Right ventricle myocardium superior (tissue), 1 donor: ENCODE measurements around the gene MCTP2. TPM values are rescaled to one million over a fixed set of nuclear protein-coding genes. Genes with fewer than 3 reads are reported as not detected.

Experiments
- ATAC-seq: fragments of 200-7000 bp; cut with Tn5 transposase; one replicate; pipeline ENCODE4 v1.9.1; 2020; ENCODE audit warnings: mild to moderate bottlenecking; ENCODE audit not compliant: poor library complexity
- DNase-seq: peaks from one replicate; pipeline ENCODE4 v3.0.0-alpha.2; 2020
- intact Hi-C: fragments of 100-400 bp; cut with DNase I; formaldehyde crosslinking; loops from one replicate; pipeline ENCODE4 v1.11.2; 2022
- total RNA-seq: library from RNA; stranded (reverse); fragmentation: NEBNext Ultra II Directional; extraction: Animal tissue kit (Norgen Biotek cat#: 25700); gene quantifications from one replicate; pipeline ENCODE4 v1.2.1, GENCODE V29; 2021
- donor health status: DM: no; HTN: yes; CAD: no; lungs with severe emphysema.

MCTP2 gene
- total RNA-seq, 1 donor from 2014 or later: 1.2 TPM

DNA sequence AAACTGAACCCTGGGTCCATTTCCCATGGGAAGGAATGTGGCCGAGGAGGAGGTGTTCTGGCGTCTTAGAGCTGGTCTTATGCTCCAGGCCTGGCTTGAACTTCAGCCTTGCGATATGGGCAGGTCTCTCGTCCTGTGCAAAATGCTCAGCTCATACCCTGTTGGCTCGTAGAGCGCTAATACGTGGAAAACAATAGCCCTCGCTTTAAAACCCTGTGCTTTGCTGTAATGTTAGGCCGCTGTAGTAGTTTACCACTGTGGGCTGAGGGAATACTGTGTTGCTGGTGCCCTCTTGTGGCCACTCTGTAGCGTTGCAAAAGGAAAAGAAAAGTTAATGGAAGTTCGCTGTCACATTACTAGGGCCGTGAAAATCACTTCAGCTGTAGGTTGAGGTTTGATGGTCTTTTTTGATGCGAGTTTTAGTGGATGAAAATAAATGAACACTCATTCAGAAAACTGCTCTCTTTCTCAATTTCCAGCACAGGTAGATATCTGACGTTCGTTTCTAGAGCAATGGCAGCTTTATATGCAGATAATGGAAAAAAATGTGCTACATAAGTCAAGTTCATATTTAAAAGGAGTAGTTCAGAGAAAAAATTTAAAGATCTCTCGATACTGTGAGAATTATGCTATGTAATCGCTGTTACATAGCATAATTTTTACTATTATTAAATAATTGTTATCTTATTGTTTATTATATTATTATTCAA is 92.9 kb downstream of the MCTP2 start:
- intact Hi-C loops: loop anchor here (2.0 kb wide), 1 partner anchor 157 kb away; no protein-coding TSS in a partner anchor
- DNase-seq (no peak), ATAC-seq (peak; percentile 94)

DNA sequence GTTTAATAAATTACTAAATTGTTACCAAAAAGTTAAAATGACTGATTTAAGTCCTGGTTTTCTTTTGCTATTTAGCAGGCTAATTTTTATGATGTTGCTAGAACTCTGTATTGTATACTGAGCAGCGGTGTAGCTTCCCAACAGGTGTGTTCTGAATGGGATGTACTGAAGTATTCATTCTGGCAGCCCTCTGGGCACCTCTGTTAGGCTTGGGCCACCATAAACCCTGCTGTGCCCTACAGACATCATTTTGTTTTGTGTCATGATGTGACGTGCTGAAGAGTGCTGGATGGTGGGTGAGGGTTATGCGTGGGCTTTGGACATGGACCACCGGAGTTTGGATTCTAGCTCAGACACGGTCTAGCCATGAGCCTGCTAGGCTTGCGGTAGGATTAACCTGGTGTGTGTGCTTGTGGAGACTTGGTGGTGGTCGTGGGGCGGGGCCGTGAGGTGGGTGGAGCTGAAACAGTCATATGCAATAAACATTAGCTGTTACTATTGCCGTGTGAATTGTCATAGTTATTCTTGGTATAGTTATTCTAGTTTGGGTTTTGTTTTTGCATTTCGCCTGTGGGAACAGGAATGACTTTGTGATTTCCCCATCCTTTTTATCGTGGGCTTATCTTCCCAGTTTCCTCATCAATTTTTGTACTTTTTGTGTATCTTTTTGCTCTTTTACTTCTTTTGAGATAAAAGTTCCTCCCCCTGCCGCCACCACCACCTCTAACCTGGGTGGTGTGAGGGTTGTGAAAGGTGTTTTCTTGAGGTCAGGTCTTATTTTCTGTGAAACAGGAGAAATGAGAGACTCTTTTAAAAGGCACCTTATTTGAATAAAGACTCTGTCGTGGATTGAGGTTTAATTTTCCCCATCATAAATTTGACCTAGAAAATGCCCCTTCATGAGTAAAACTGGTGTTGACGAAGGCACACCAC is 93.7 kb downstream of the MCTP2 start:
- no peak for DNase-seq
- intact Hi-C loops: loop anchor here (2.0 kb wide), 1 partner anchor 158 kb away; no protein-coding TSS in a partner anchor
- ATAC-seq: peak; percentile 13

DNA sequence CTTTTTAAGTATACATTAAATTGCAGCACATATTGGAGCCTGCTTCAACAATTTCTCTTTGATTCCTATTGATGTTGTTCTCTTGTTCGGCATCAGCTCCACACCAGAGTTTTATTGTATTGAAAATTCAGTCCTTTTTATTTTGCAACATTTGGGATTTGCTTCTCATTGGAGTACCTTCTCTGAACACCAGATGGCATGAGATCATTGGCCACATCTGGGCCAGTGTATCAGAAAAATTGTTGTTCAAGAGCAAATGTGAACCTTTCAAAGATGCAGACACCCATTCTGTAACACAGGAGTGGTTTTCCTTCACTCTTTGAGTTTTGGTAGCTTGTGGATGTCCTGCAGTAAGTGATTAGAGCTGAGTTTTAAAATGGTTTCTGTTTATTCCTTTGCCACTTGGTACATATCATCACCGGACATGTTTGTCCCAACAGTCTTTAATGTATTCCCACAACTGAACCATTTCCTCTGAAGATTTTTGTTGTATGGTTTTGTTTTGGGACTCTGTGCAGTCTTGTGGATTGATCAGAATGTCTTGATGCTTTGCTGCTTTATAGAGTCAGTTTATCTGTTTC is 96.1 kb downstream of the MCTP2 start:
- DNase-seq (no peak), ATAC-seq (no peak)
- intact Hi-C loops: no loop called here

DNA sequence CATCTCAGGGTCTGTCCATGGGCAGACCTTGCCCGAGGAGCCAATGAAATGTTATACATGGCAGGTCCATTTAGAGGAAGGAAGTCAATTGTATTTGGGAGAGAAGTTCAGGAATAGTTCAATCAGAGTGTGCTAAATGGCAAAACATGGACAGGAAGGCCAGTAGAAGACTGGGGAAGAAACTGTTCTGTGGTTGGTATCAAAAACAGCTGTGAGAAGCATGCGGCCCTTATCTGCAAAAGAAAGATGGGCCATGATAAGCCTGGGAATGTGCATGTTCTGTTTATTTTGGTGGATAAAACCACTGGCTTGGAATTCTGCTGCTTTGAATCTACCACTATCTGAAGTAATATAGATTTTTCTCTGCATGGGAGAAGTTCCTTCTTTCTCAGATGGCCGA is 100.4 kb downstream of the MCTP2 start:
- ATAC-seq: no peak

DNA sequence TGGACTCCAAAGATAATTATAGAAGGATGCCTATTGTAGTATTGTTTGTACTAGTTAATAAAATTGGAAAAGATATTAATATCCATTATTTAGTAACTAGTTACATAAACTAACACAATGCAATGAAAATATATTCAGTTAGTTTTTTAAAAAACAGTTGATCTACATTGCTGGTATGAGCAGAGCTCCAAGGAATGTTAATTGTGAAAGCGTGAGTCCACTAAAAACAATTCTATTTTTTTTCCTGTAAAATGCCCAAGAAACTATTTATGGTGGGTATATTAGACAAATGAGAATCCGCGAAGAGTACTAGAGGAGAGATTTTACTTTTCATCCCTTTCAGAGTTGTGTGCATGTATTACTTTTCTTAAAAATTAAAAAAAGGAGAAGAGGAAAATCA is 104.3 kb downstream of the MCTP2 start:
- intact Hi-C loops: no loop called here
- no peak for DNase-seq

More for the DNA sequence above, 100.4 kb downstream of the MCTP2 start:
- no peak for DNase-seq
- intact Hi-C loops: no loop called here

DNA sequence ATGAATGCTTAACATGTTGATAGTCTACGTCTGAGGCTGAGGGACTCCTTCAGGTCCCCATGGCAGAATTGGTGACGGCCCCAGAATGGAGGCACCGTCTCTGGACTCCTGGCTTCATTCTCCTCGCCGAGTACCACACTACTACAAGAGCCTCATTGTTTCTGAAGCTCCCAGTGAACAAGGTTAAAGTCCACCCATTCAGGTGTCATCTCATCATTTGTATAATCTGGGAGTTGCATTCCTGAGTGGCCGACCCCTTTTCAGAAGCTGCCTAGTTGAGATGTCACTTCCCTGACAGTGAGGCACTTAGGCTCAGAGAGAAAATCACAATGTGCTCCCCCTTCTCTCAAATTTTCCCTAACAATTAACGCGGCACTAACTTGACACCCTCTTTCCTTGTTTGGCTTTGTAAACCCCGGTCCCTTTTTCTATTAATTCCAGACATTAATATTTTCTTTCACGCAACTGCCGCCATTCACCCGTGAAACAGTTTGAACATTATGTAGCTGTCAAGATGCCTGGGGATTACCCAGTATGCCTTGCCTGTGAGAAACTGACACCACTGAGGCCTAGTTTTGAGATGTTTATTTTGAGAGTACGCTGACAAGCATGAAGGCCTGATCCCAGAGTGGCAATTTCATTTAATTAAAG is 105.6 kb downstream of the MCTP2 start:
- intact Hi-C loops: no loop called here
- DNase-seq: no peak
- no peak for ATAC-seq

More for the DNA sequence above, 104.3 kb downstream of the MCTP2 start:
- no peak for ATAC-seq

DNA sequence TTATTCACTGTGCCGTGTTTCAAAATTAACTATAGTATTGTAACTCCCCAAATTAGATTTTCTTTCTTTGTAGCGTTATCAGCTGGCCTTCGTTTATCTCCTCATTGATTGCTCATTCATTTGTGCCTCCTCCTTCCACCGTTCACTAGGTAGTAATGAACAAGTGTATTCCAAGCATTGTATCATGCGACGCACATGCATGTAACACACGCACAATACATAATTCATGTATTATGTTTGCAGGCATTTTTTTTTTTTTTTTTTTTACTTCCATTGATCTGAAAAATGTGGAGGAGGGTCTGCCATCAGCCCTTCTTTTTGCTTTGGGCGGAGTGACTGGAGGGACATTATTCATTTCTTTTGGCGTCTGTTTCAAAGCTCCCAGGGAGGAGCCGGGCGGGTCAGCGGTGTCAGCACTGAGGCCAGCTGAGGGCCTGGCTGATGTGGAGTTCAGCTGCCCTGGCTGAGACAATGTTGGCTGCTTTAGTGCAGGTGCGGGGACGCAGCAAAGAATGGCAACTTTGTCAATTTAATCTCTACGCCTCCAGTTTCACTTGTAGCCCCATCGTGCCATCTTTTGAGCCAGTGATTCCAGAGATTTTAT is 107.0 kb downstream of the MCTP2 start:
- intact Hi-C loops: no loop called here
- ATAC-seq (no peak), DNase-seq (no peak)

DNA sequence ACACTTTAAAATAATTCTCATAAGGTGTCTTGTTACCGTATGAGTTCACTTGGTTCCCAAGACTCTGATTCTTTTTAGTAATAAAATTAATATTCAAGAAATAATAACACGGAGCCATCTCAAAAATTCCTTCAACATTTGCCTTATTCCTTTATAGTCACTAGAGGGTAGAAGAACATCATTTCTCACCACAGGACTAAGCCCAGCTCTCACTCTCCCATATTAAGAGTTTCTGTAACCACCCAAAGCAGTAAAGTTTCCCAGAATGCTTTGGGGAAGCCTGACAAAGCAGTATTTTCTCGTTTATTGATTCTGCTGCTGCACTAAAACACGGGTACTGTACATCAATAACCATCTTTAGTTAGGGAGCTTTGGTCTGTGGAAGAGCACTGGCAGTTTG is 114.9 kb downstream of the MCTP2 start:
- intact Hi-C loops: no loop called here
- ATAC-seq (no peak), DNase-seq (no peak)

DNA sequence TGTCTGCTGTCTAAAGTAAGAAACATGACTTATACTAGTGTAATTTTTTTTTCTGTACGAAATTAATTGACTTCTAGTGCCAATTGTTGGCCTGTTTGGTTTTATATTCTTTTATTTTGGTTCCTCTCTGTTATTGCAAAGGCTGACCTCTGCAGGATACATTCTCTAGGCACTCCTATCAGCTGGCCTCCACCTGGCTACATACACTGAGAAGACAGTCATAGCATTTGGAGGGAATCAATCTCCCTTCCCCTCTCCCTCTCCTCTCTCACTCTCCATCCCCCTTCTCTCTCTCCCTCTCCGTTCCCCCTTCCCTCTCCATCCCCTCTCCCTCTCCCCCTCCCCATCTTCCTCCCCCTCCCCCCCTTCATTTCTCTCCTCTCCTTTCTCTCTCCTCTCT is 116.7 kb downstream of the MCTP2 start:
- no peak for DNase-seq
- intact Hi-C loops: no loop called here
- ATAC-seq: no peak

DNA sequence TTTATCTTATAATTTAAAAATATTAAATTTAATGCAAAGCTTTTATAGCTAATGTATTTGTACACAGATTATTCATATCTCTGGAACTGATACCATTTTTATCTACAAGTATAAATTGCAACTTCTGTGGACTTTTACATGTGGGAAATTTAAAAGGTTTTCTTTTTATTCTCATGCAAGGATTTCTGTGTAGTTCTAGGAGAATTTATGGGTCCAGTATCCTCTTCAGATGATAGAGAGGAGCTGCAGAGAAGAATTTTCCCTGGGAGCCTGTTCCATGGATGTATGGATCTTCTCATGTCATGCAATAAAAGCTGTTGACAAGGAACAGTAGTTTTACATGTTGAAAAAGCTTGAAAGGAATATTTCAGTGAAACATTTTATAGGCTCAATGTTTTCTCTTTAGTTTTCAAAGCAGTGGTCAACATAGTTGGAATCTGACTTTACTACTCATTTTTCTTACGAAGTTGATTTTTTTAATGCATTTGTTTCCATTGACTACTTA is 119.7 kb downstream of the MCTP2 start:
- intact Hi-C loops: no loop called here
- DNase-seq: no peak
- no peak for ATAC-seq

DNA sequence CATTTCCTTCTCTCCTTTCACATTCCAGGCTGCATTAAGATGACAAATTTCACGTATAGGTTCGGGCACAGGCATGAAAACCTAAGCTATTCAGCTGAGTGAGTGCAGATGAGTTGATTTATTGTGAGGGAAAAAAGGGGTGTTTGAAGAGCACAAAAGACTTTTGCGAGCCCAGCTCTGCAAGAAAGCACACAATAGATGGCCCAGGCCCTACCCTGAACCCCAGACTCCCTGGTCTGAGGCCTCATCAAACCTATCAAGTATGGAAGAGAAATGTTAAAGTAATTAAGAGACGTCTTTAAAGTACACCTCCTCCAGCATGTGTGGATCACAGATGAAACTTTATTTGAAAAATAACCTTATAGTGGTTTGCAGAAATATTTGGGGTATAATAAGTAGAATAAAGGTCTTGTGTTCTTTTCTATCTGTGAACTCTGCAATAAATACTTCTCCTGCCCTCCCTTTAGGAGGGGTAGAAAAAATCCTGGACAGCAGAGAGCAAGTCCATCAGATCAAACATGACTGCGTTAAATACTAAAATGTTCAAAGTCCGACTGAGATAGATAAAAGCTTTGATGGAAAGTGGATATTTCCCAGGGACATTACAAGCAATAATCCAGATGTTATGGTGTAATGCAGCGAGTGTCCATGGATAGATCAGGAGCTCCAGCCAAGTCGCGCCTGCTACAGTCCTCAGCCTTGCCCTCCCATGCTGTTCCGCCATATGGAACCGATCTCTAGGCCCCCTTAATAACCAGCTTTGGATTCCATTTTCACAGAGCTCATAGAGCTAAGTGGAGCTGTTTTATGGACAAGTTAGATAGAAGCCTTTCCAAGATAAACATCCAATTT is 121.5 kb downstream of the MCTP2 start:
- intact Hi-C loops: no loop called here
- no peak for ATAC-seq
- no peak for DNase-seq

DNA sequence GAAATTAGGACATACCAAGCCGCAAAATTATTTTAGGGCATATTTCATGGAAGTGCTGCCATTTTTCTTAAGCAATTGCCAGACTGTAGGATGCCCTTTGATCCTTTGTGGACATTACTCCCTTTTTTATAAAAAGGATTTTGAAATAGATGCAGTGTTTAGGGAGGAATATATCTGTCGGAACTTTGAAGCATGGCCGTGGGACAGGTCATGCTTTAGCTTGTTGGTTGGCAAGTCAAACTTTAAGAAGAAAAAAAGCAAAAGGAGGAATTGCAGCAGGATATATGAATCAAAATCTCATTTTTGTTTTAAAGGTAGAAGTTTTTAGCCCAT is 122.1 kb downstream of the MCTP2 start:
- intact Hi-C loops: no loop called here
- ATAC-seq (no peak), DNase-seq (no peak)

DNA sequence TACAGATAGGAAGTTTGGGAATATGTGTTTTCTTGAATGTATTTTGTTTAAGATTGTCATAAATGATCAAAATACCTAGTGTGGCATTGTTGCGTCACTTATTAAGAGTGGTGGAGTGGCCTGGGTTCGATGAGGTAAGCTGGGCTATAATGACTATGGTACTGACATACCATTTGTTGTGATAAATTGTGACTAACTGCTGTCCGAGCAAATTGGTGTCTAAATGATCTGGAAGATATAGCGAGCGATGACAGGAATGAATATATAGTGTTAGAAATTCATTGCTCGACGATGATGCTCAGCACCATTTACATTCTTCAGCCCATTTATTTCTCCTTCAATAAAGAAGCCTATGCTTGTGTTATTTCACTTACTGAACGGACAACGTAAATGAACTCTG is 123.3 kb downstream of the MCTP2 start:
- intact Hi-C loops: no loop called here
- ATAC-seq: no peak

DNA sequence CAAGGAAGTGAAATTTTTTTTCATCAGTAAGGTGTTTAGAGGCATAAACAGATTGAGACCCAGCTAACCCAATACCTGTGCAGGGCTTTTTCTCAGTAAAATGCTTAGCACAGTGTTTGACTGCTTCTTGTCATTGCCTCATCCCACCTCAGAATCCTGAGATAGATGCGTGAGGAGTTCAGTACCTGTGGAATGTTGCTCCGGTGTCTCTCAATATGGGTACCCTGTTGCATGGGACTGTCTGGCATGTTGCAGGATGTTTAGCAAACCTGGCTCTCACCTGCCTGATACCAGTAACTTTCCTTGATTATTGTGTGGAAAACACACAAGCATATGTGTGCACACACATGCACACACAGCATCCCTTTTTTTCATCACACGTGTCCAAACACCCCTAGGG is 128.4 kb downstream of the MCTP2 start:
- ATAC-seq (no peak), DNase-seq (no peak)
- intact Hi-C loops: no loop called here

More for the DNA sequence above, 123.3 kb downstream of the MCTP2 start:
- no peak for DNase-seq

DNA sequence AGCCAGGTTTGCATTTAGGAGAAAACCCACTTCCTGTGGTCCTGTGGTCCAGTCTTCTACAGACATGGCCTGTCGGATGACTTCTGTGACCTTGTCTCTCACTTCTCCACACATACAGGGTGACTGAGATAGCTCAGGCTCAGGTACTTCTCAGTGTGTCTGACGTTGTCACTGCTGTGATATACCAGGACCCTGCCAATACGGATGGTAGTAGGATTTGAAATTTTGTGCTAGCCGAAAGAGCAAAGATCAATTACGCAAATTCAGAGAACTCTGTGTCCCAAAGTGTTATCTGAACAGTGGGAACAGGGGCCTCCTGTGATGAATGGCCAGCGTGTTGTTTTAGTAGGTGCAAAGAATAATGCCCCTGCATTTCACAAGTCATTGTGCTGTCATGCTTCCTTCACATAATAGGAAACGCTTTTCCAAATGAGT is 128.9 kb downstream of the MCTP2 start:
- DNase-seq: no peak
- intact Hi-C loops: no loop called here
- no peak for ATAC-seq

DNA sequence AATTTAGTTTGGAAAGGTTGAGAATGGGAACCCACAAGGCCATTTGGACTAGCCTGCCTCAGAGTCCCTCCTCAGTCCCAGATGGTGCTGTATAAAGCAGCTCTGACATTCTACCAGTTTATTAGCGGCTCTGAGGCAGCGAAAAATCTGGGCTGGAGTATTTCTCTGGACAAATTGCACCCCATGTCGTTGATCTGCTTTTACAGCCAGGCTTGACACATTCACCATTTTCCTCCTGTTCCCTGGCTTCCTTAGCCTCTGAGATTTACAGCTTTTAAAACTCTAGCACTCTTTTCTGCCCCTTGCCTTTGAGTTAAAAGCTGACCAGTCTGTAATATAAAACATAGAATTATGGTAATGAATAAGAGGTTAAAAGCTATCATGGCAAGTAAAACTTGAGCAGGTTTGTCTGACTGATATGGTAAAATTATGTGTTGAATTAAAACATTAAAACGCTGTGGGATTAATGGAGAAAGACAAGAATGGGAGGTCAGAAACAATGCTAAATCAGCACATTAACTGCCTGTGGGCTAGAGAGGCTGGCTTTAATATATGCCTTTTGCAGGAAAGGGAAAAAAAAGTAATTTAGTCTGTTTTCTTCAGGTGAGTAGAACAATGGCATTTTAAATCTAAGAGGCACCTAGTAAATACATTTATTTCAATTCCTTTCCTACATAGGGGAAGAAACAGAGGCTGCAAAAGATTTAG is 131.2 kb downstream of the MCTP2 start:
- ATAC-seq (no peak), DNase-seq (no peak)
- intact Hi-C loops: no loop called here

DNA sequence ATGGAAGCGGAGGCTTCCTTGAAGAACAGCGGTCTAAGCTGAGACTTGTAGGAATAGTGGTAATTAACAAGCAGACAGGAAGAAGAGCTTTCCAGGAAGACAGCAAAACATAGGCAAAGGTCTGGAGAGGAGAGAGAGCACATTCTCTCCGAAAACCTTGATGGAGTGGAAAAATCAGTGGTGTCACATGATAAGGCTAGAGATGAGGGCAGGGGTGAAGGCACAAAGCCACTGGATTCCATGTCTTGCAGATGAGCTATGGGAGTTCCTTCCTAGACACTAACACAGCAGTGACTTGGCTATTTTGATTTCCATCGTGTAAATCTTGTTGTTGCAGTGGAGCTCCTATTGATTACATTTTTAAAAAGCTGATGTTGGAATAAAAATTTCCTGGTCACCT is 132.0 kb downstream of the MCTP2 start:
- intact Hi-C loops: no loop called here
- ATAC-seq: no peak

More for the DNA sequence above, 132.0 kb downstream of the MCTP2 start:
- no peak for DNase-seq
